ENCODE measurements around the gene RNU6-1. TPM values are rescaled to one million over a fixed set of nuclear protein-coding genes. Genes with fewer than 3 reads are reported as not detected.

Gene RNU6-1
- total and polyA plus RNA-seq, 2 experiments from 2014 or later, result not detected

DNA sequence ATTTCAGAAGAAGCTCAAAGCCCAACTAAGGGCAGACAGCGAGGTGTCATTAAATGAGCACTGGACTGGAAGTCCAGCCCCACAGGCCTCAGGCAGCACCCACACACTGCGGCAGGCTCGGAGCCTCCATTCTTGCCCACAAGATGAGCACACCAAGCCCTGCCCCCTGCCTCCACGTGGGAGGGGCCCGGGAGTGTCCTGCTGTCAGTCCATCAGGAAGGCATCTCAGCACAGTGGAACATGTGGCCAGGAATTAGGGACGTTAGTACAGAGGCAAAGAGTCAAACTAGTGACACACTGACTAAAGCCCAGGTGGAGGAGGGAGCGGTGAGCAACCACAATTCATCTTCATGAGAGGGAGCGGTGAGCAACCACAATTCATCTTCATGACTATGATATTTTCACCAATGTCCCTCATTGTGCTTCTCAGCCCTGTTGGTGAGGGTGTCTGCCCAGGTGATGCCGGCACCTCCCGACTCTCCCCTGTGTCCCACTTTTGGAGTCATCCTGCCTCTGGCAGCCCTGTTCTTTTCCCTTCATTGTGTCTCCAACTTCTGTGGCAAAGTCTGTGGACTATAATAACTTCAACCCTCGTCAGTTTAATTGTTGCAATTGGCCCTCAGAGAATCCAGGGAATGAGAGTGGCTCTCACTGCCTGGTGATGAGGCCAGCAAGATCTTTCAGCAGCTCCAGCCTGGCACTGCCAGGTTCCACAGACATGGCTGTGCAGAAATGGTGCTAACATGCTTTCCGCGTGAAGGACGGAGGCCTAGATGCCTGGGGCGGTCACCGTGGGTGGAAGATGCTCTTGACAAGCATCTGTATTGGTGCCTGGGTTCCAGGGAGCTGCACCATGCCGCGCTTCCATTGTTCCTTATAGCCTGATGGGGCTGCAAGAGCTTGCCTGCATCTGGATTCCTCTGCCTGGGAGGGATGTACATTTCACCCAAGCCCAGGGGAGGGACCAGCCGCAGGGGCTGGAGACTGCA lies 37.6 kb downstream of the RNU6-1 start:
- Histone ChIP-seq H2AFZ (no peak overlapping the region), H3K4me2 (no peak overlapping the region), H3K9me2 (ENCODE audit: insufficient read depth) (no peaks in the 10 kb centered on the region), H3K4me3 (no peak overlapping the region), H3K4me1 (ENCODE audit: insufficient read depth) (peaks cover 14% of the 10 kb centered on the region), H3F3A (replicated peaks; ENCODE audit: low read depth) (no peaks in the 10 kb centered on the region), H3K27ac (ENCODE audit: low read depth) (no peak overlapping the region), H3K36me3 (ENCODE audit: insufficient read depth) (no peaks in the 10 kb centered on the region), H4K20me1 (replicated peaks; ENCODE audit: insufficient read depth) (no peaks in the 10 kb centered on the region; the same call in 1 of the 2 replicates), H3K79me2 (replicated peaks; ENCODE audit: insufficient read depth) (no peaks in the 10 kb centered on the region), H3K27me3 (ENCODE audit: insufficient read depth) (no peaks in the 10 kb centered on the region)
- no peak for ATAC-seq
- Mint-ChIP-seq H3K4me1 (peaks cover 34% of the 10 kb centered on the region), H3K27me3 (ENCODE audit: insufficient read depth, low read depth, poor library complexity) (peaks cover 12% of the 10 kb centered on the region), H3K27ac (no peak overlapping the region), H3K36me3 (ENCODE audit: low read depth) (no peaks in the 10 kb centered on the region), H3K4me3 (no peak overlapping the region), H3K9me3 (no peaks in the 10 kb centered on the region)
- no peak for TF ChIP-seq NANOG (IDR thresholded peaks at IDR 0.05; ENCODE audit: borderline replicate concordance)
- TF ChIP-seq, protein P1, sequence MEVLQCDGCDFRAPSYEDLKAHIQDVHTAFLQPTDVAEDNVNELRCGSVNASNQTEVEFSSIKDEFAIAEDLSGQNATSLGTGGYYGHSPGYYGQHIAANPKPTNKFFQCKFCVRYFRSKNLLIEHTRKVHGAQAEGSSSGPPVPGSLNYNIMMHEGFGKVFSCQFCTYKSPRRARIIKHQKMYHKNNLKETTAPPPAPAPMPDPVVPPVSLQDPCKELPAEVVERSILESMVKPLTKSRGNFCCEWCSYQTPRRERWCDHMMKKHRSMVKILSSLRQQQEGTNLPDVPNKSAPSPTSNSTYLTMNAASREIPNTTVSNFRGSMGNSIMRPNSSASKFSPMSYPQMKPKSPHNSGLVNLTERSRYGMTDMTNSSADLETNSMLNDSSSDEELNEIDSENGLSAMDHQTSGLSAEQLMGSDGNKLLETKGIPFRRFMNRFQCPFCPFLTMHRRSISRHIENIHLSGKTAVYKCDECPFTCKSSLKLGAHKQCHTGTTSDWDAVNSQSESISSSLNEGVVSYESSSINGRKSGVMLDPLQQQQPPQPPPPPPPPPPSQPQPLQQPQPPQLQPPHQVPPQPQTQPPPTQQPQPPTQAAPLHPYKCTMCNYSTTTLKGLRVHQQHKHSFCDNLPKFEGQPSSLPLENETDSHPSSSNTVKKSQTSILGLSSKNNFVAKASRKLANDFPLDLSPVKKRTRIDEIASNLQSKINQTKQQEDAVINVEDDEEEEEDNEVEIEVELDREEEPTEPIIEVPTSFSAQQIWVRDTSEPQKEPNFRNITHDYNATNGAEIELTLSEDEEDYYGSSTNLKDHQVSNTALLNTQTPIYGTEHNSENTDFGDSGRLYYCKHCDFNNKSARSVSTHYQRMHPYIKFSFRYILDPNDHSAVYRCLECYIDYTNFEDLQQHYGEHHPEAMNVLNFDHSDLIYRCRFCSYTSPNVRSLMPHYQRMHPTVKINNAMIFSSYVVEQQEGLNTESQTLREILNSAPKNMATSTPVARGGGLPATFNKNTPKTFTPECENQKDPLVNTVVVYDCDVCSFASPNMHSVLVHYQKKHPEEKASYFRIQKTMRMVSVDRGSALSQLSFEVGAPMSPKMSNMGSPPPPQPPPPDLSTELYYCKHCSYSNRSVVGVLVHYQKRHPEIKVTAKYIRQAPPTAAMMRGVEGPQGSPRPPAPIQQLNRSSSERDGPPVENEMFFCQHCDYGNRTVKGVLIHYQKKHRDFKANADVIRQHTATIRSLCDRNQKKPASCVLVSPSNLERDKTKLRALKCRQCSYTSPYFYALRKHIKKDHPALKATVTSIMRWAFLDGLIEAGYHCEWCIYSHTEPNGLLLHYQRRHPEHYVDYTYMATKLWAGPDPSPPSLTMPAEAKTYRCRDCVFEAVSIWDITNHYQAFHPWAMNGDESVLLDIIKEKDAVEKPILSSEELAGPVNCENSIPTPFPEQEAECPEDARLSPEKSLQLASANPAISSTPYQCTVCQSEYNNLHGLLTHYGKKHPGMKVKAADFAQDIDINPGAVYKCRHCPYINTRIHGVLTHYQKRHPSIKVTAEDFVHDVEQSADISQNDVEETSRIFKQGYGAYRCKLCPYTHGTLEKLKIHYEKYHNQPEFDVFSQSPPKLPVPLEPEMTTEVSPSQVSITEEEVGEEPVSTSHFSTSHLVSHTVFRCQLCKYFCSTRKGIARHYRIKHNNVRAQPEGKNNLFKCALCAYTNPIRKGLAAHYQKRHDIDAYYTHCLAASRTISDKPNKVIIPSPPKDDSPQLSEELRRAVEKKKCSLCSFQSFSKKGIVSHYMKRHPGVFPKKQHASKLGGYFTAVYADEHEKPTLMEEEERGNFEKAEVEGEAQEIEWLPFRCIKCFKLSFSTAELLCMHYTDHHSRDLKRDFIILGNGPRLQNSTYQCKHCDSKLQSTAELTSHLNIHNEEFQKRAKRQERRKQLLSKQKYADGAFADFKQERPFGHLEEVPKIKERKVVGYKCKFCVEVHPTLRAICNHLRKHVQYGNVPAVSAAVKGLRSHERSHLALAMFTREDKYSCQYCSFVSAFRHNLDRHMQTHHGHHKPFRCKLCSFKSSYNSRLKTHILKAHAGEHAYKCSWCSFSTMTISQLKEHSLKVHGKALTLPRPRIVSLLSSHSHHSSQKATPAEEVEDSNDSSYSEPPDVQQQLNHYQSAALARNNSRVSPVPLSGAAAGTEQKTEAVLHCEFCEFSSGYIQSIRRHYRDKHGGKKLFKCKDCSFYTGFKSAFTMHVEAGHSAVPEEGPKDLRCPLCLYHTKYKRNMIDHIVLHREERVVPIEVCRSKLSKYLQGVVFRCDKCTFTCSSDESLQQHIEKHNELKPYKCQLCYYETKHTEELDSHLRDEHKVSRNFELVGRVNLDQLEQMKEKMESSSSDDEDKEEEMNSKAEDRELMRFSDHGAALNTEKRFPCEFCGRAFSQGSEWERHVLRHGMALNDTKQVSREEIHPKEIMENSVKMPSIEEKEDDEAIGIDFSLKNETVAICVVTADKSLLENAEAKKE (CRISPR knock-in tag; IDR thresholded peaks at IDR 0.05), result no peak
- no peak for DNase-seq (ENCODE audit: low spot score)

DNA sequence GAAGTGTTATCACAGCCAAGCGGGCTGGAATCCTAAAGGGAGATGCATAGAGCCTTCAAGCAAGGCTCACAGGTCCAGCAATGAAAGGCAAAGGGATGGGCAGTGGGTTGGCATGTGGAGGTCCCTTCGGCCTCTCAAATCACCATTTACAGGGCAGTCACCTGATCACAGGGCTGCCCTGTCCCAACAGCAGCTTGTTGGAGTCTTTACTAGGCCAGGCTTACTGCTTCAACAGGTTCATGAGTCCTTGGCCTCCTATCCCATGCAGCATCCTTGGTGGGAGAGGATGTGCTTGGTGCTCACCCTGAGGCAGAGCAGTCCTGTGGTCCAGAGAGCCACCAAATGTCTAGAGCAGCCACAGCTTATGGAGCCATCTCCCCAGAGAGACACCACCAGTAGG lies 38.7 kb downstream of the RNU6-1 start:
- peaks cover 18% of the 10 kb centered on the region for H3K4me1 ChIP-seq (ENCODE audit: insufficient read depth)
- no peak overlapping the region for H3K4me3 ChIP-seq
- H2AFZ ChIP-seq, result no peak overlapping the region
- Mint-ChIP-seq H3K36me3 (ENCODE audit: low read depth) (no peaks in the 10 kb centered on the region), H3K27ac (no peak overlapping the region), H3K9me3 (no peaks in the 10 kb centered on the region), H3K27me3 (ENCODE audit: insufficient read depth, low read depth, poor library complexity) (peaks cover 12% of the 10 kb centered on the region), H3K4me3 (no peak overlapping the region), H3K4me1 (peaks cover 39% of the 10 kb centered on the region)
- no peaks in the 10 kb centered on the region for H3K79me2 ChIP-seq (replicated peaks; ENCODE audit: insufficient read depth)
- no peak overlapping the region for H3K4me2 ChIP-seq
- DNase-seq (ENCODE audit: low spot score) (no peak), ATAC-seq (no peak)
- no peak overlapping the region for H3K27ac ChIP-seq (ENCODE audit: low read depth)
- no peaks in the 10 kb centered on the region for H3K27me3 ChIP-seq (ENCODE audit: insufficient read depth)
- no peaks in the 10 kb centered on the region; the same call in 1 of the 2 replicates for H4K20me1 ChIP-seq (replicated peaks; ENCODE audit: insufficient read depth)
- no peaks in the 10 kb centered on the region for H3K9me2 ChIP-seq (ENCODE audit: insufficient read depth)
- H3K36me3 ChIP-seq (ENCODE audit: insufficient read depth), result no peaks in the 10 kb centered on the region
- H3F3A ChIP-seq (replicated peaks; ENCODE audit: low read depth), result no peaks in the 10 kb centered on the region
- TF ChIP-seq, protein P2, sequence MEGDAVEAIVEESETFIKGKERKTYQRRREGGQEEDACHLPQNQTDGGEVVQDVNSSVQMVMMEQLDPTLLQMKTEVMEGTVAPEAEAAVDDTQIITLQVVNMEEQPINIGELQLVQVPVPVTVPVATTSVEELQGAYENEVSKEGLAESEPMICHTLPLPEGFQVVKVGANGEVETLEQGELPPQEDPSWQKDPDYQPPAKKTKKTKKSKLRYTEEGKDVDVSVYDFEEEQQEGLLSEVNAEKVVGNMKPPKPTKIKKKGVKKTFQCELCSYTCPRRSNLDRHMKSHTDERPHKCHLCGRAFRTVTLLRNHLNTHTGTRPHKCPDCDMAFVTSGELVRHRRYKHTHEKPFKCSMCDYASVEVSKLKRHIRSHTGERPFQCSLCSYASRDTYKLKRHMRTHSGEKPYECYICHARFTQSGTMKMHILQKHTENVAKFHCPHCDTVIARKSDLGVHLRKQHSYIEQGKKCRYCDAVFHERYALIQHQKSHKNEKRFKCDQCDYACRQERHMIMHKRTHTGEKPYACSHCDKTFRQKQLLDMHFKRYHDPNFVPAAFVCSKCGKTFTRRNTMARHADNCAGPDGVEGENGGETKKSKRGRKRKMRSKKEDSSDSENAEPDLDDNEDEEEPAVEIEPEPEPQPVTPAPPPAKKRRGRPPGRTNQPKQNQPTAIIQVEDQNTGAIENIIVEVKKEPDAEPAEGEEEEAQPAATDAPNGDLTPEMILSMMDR (conservative IDR thresholded peaks at IDR 0.05; ENCODE audit: low read depth in 2 of 2), result no peak
- no peak for TF ChIP-seq POLR2AphosphoS5 (IDR thresholded peaks at IDR 0.05; ENCODE audit: low read depth)
- TF ChIP-seq, protein P3, sequence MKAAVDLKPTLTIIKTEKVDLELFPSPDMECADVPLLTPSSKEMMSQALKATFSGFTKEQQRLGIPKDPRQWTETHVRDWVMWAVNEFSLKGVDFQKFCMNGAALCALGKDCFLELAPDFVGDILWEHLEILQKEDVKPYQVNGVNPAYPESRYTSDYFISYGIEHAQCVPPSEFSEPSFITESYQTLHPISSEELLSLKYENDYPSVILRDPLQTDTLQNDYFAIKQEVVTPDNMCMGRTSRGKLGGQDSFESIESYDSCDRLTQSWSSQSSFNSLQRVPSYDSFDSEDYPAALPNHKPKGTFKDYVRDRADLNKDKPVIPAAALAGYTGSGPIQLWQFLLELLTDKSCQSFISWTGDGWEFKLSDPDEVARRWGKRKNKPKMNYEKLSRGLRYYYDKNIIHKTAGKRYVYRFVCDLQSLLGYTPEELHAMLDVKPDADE (IDR thresholded peaks at IDR 0.05), result no peak
- no peak for TF ChIP-seq NANOG (IDR thresholded peaks at IDR 0.05; ENCODE audit: borderline replicate concordance)

Data from GM23338 (cell line).